GM19455 (cell line): ENCODE results near the gene TNS1.

Experiments
- ATAC-seq: cut with Tn5 transposase; IDR thresholded peaks from one replicate; pipeline ENCODE4 v1.9.1; 2021; ENCODE audit not compliant: unreplicated experiment

Gene TNS1

DNA sequence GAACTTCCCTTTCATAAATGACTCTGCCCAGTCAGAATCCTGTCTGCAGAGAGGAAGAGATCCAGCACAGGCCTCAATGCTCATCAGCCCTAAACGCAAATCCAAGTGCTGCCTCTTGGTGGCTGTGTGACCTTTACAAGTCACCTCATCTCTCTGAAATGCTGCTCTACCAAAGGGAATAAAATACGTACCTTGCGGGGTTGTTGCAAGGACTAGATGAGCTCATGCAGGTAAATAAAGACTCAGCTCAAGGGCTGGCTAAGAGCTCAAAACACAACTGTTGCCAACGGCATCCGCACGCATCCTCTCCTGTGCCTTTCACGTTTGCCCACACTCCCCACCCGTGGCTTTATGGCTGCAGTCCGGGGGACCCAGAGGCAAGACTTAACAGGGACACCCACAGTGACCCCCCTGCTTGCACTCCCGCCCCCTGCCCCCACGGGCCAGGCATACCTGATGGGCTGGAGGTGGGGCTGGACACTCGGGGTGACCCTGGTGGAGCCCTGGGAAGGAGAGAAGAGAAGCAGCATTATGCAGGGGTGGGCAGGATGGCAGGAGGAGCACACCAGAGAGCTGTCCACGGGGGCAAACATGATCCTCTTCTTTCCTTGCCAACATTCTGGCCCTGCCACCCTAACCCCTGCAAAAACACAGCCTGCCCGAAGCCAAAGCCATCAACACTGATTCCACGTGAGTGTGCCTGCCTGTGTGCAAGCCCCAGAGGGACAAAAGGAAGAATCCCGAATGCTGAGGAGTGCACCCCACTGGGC, 102.6 kb downstream of the TNS1 start:
- no peak for ATAC-seq

- no peak for ATAC-seq
These were observed 103.4 kb downstream of the TNS1 start for GRCh38 chr2:217899231-217900009.

DNA sequence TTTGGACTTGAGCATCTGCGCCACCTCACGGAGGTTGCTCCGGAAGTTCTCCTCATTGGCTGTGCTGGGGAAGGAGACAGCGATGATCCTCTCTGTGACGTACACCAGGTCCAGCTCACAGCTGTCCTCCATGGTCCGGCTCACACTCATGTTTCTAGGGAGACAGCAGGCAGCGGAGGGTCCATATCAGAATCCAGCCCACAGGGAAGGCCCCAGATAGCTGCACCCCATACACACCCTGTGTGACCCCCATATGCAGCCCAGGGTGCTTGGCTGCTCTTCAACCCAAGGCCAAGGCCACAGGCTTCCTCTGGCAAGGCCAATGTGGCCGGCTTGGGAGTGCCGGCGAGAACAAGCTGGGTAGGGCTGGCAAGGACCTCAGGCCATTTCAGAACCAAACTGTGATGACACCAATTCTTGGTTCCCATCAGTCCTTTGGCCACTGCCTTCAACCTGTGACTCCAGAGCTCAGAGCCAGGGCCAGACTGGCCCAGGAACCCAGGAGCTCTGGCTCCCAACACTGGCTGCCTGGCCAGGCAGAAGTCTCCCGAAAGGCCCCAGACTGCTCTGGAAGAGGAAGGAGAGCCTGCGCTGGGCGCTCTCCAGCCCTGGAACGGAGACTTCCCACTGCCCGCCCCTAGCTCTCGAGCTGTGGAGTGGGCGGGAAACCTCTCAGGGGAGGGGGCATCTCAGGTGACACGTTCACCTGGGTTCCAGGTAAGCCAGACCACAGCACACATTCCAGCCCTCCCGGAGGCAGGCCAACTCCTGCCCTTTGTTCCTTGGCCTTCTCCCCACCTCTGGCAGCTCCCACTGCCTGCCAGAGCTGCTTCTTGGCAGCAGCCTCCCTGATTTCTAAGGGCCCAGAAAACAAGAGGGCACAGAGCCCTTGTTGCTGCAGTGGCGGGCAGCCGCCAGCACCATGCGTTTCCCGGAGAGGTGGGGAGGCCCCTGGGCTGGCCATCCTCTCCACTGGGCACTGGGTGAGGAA, 104.7 kb downstream of the TNS1 start:
- no peak for ATAC-seq

- no peak for ATAC-seq
These were observed 105.6 kb downstream of the TNS1 start for GRCh38 chr2:217897091-217897715.

DNA sequence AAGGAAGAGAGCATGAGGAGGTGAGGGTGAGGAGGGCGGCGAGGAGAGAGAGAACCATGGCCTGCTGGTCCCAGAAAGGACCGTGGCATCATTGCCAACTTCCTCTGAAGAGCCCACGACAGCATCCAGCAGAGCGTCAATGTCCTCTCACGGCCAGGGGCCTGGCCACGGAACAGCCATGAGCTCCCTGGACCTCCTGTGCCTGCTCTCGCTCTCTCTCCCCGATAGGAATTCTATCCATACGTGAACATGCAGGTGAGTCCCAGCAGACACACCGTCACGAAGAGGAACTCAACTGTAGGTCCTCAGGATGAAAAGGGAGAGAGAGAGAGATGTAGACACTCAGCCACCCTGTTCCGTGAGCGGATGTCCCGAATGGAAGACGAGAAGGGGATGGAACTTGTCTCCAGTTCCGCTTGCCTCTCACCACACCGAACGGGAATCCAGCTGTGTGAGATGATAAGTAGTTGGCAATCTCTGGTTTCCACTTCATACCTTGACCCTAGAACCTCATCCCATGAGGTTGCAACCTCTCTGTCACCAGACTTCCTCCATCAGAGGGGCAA, 107.6 kb downstream of the TNS1 start:
- no peak for ATAC-seq

GRCh38 chr2:217893440-217893839, 109.4 kb downstream of the TNS1 start:
- no peak for ATAC-seq

DNA sequence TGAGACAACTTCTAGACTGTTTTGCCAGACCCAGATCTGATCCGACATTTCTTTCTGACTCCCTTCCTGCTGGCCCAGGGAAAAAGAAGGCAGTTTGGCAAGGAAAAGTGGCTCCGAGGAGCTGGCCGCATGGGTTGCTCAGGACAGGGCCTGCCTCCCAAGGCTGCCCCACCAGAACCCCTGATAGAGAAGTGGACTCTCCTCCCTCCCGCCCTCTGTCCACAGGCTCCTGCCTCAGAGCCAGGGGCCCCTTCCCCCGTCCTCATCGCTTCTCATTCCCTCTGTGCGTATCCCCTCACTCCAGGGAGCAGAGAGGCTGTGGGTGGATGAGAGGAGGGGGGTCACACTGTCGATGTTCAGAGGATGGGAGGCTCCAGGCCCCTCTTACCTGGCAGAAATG, 110.2 kb downstream of the TNS1 start:
- ATAC-seq = no peak

GRCh38 chr2:217890445-217890844, 112.3 kb downstream of the TNS1 start:
- no peak for ATAC-seq

DNA sequence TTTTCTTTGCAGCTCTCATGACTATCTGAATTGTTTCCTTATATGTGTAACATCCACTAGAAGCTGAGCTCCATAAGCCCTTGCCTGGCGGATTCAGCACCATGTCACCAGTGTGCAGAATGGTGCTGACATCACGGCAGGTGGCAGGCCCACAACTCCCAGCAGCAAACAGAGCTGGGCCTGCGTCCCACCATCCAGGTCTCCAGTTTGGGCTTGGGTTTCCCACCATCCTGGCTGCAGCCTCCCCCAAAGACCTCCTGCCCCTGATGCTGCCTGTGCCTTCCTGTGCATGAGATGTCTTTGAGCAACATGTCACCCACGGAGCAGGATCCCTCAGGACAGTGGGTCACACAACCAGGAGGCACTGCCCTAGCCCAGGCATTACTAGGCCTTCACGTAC, 113.1 kb downstream of the TNS1 start:
- ATAC-seq = no peak

- no peak for ATAC-seq
These were observed 114.7 kb downstream of the TNS1 start for GRCh38 chr2:217887841-217888701.

GRCh38 chr2:217886720-217887309, 116.0 kb downstream of the TNS1 start:
- ATAC-seq = peak; percentile 76

DNA sequence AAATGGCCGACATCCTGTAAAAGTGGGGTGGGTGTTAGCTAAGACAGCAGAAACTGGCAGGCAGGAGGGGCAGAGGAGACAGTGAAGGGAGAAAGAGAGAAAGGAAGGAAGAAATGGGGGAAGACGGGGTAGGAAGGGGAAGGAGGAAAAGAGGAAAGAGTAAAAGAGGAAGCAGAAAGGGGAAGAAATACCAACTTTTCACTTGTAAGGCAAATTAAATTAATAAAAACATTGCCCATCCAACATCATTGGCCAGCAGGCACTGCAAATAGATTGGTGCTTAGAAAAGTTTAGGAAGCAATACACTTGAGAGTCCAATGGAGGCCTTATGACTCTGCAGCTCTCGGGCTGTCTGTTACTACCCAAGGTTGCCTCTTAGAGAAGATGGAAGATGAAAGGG, 116.7 kb downstream of the TNS1 start:
- no peak for ATAC-seq

GRCh38 chr2:217884985-217885384, 117.8 kb downstream of the TNS1 start:
- ATAC-seq = no peak

GRCh38 chr2:217880891-217881290, 121.9 kb downstream of the TNS1 start:
- ATAC-seq = no peak

DNA sequence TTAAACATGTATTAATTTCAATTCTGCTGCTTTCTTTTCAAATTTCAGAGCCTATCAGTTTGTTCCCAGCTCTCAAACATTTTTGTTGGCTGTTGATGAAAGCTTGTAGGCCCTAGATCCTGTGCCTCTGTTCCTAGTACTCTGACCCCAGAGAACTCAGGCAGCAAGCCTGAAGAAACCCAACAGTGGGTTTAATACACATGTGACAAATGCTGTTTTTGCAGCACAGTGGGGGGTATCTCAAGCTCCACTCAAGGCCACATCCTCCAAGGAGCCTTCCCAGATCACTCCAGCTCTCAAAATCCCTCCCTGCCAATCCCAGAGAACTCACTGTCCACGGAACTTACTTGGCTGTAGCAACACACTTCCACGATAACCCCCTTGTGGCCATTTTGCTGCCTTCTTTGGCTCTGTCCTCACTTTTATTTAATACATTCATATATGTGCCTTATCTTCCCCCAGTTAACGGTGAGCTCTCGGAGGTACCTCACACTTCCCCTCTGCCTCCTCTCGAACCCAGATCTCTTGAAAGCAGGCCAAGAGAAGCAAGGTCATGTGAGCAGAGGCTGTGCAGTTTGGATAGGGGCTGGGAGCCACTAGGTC, 122.4 kb downstream of the TNS1 start:
- no peak for ATAC-seq

GRCh38 chr2:217878915-217879590, 123.7 kb downstream of the TNS1 start:
- no peak for ATAC-seq

DNA sequence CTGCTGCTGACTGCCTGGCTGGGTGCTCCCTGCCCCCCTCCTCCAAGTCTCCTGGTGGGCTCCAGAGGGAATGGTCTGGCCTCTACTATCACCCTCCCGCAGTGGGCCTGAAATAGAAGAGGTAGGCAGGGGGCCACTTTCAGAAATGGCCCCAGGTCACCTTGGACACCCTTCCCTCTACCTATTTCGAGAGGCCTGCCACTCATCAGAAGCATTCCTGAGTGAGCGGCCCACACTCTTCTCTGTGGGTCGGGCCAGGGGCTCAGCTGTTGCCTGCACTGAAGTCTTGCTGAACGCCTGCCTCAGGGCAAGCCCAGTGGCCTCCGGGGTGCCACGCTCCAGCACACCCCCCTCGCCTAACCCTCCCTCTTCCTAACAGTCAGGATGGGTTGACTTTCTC, 124.9 kb downstream of the TNS1 start:
- no peak for ATAC-seq

- ATAC-seq = no peak
These were observed 126.6 kb downstream of the TNS1 start for GRCh38 chr2:217876253-217876570.
